HG03354 (cell line): Measurements from ENCODE around the gene THEM5.
"Not testable (repeated sequence)": the region's sequence is repeated elsewhere in the genome, so short reads cannot be mapped to it uniquely, and the experiment has no call there.

Experiments
- ATAC-seq: cut with Tn5 transposase; IDR thresholded peaks from one replicate; pipeline ENCODE4 v1.9.1; 2021; ENCODE audit warnings: mild to moderate bottlenecking; ENCODE audit not compliant: unreplicated experiment, poor library complexity, severe bottlenecking

The THEM5 gene

DNA sequence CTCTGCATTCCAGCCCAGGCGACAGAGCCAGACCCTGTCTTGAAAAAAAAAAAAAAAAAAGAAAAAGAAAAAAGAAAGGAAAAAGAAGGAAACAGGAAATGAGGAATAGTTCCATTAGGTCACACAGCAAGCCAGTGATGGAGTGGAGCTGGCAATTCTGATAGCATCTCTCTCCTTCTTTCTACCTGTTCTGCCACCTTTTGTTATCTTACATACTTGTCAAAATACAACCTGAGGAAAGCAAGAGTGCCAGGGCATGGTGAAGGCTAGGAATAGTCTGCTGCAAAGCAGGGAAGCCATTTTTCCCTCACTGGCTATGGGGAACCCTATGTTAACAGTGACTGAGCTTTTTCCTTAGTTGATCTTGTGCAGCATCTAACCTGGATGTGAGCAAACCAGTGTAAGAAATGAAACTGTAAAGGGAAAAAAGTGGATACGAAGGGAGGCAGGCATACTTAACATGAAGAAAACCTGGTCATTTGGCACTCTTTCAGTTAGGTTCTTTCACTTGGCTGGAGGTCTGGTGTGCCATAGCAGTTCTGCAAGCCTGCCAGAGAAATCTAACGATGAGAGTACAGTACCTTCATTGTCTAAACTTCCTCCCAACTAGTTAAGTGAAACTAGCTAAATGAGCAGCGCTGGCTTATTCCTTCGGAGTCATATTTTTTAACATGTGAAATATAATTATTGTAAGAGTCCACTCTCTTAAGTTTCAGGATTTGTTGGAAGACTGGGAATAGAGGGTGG is 17.9 kb upstream of the THEM5 start:
- ATAC-seq = no peak

DNA sequence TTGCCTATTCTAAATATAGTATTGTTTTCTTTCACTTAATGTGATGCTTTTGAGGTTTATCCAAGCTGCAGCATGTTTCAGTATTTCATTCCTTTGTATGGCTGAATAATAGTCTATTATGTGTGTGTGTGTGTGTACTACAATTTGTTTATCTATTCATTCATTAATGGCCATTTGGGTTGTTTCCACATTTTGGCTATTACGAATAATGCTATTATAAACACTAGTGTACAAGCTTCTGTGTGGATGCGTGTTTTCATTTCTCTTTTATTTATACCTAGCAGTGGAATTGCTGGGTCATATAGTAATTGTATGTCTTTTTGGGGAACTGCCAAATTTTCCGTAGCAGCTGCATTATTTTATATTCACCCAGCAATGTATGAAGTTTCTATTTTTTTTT is 15.0 kb upstream of the THEM5 start:
- ATAC-seq = no peak

DNA sequence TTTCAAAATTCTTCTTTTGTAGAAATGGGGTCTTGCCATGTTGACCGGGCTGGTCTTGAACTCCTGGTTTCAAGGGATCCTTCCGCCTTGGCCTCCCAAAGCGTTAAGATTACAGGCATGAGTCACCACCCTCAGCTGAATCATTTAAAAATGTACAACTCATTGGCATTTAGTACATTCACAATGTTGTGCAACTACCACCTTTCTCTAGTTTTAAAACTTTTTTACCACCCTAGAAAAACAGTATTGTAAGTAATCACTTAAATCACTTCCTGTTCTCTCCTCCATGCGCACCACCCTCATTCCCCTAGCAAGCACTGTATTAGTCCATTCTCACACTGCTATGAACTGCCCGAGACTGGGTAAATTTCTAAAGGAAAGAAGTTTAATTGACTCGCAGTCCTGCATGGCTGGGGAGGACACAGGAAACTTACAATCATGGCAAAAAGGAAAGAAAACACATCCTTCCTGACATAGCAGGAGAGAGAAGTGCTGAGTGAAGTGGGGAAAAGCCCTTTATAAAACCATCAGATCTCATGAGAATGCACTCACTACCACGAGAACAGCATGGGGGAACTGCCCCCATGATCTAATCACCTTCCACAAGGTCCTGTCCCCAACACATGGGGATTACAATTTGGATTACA is 14.4 kb upstream of the THEM5 start:
- ATAC-seq = no peak

DNA sequence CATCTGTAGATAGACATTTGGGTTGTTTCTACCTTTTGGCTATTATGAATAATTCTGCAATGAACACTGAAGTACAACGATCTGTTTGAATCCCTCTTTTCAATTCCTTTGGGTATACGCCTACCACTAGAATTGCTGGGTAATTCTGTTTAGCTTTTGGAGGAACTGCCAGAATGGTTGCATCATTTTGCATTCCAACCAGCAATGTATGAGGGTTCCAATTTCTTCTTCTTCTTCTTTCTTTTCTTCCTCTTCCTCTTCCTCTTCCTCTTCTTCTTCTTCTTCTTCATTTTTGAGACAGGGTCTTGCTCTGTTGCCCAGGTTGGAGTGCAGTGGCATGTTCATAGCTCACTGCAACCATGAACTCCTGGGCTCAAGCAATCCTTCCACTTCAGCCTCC is 13.8 kb upstream of the THEM5 start:
- ATAC-seq = no peak

DNA sequence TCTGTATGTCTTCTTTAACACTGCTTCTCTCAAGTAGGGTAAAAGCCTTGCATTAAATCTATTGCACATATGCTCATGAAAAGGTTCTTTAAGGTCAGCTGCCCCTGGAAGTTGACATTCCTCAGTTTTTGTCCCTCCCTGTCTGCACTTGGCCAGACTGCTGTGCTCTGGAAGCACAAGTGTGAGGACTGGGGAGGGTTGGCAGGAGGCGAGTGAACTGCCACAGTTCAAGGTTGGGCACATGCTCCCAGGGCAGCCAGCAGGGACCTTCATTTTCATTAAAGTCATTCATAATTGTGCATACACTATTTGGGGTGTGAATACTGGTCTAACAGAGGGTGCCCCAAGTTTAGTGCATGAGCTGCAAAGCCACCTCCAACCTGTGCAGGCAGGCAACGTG is 10.9 kb upstream of the THEM5 start:
- ATAC-seq = no peak

DNA sequence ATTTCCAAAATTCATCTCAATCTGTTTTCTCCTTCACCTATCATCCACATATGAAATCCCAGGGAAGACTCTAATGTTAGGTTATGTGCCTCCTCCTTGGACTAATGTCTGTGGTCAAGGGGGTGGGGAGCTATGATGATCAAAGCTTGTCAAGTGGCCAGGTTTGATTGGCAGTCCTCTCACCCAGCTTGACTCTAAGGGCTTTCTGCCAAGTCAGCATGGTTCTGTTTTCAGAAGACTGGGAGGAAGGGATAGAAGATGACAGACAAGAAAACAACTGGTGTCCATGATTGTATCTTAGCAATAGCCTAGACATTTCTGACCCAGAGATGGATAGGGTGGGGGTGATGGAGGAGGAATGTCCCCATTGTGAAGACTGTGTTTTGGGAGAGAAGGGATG is 9.1 kb upstream of the THEM5 start:
- ATAC-seq = no peak

DNA sequence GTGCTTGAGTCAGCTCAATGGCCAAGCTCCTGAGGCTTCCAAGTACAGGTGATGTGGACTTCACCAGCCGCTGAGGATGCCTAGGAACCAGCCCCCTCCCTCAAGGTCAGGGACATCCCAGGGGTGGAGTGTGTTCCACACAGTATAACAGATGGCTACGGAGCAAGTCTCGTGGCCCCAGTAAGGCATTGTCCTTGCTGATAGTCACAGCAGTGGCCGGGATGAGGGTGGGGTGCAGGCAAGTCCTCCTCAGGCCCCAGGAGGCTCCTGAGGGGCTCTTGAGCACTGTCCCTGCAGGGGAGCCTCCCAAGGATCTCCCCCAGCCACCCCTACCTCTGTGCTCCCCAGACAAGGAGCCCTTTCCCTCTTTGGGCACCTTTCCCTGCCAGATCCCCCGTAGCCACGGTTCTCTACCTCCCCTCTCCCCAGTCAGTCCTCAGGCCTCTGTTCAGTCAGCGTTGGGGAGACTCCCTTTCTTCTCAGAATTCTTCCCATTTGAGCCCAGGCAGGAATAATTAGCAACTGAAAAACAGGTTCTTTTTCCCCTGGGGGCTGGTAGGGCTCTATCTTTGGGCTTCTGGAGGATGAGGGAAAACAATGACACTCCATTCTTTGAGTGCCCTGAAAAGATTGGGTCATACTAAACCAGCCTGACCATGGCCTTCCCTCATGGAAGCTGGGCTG is 7.1 kb upstream of the THEM5 start:
- ATAC-seq = no peak

DNA sequence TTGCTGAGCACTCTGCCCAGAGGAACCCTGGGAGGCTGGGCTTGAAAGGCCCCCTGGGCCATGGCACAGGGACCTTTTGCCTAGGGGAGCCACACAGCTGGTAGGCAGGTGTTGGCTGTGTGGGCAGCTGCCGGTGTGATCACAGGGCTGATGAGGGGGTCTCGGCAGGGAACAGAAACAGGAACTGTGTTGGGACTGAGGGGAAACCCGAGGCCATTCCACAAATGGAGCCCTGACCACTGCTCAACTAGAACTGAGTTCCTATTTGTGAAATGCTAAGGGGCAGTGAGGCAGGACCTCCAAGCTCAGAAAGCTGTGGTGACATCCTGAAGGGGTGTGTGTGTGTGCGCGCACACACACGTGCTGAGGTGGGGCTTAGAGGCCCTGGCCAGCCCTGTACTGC is 6.4 kb upstream of the THEM5 start:
- ATAC-seq = no peak

DNA sequence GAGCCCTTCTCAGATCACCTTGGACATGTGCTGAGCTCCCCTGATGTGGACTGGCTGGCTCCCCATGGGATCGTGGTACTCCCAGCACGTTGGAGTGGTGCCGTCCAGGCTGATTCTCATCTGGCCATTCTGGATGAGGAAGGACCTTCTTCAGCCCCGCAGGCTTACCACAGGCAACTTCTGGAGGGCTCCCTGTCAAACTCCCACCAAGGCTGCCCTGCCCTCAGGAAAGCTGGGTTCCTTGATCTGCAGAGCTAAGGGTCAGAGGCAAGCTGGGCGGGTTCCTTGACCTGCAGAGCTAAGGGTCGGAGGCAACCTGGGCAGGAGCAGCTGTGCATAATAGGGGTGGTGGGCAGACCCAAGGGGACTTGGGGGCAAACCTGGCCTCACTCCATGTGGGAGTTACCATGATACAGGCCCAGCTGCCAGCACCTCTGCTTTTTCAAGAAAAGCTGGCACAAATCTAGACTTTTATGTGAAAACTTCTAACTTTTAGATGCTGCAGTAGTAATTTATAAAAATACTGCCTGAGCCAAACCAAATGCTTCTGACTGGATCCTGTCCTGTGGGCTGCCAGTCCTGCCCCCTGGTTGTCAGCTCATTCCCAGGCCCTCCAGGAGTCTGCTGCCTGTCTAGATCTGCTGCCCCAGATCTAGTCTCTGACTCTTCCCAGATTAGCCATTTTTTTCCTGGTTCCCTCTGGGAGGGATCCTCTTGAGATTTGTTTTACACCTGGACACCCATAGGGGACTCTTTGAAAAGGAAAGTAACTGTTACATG is 5.6 kb upstream of the THEM5 start:
- ATAC-seq = no peak

DNA sequence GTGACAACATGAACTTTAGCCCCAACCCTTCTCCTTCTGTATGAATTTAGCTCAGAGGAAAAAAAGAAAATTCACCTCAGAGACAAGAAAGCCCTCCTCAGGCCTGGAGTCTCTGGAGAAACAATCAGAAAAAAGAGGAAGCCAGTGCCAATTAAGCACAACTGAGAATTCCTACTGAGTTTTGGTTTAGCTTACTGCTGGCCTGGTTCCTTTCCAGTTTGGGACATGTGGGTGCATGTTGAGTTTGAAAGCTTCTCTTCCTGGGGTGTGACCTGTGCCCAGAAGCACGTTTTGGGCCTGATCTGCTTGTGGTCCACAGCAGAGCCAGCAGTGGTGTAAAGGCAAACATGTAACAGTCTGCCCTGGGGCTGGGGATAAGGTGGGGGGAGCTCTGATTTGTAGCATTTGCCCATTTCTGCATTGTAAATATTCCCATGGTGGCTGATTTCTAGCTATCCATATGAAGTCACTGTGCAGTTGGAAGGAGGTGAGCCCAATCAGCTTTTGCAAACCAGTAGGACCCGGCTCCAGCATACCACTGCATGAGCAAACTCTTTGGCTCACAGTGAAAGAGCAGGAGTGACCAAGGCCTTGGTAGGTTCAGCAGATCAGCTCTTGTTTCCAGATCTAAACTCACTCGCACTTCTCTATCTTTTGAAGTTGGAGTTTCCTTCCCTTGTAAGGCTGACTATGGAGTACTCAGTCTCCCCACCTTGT is 4.7 kb upstream of the THEM5 start:
- ATAC-seq = no peak

DNA sequence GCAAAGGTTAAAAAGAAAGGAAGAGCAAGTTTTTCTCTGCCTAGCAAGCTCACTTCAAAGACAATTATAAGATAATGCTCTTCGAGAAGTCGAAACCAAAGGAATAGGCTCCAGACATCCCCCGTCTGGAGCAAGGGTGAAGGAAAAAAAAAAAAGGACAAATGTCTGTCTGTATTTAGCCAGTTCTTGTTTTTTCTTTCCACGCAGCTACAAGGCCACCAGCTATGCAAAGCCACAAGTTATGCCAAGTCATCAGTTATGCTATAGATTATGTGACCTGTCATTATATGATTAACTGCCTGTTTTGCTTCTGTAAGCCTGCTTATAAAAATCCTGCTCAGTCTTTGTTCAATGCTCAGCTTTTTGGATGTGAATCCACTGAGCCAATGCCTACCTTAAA is 2.4 kb upstream of the THEM5 start:
- ATAC-seq = no peak

DNA sequence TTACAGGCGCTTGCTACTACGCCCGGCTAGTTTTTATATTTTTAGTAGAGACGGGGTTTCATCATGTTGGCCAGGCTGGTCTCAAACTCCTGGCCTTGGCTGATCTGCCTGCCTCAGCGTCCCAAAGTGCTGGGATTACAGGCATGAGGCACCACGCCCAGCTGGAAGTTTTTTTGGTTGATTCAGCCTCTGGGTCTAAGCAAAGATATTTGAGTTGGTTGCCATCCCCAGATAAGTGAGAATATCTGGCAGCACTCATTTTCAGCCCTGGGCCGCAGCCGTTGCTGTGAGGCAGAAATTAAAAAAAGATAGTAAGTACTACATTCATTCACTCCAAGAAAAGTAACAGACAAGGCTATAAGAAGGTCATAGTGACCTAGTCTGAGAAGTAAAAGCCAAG is 2.0 kb upstream of the THEM5 start:
- not testable (repeated sequence) for ATAC-seq

DNA sequence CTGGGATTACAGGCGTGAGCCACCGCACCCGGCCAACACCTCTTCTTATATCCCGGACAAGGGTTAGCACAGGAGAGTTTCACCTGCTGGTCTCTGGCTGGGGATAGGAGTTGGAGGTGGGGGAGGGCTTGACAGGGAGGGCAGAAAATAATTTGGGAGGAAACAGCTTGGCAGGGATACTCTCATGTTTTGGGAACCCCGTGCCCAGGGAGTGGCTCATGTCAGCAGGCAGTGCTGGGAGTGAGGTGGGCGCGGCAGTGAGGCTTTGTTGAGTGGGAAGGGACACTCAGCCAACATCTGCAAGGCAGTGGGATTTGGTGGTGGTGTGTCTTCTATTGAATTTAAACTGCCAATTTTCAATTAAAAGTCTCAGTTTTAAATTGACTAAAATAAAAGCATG is 1.1 kb upstream of the THEM5 start:
- ATAC-seq = no peak

DNA sequence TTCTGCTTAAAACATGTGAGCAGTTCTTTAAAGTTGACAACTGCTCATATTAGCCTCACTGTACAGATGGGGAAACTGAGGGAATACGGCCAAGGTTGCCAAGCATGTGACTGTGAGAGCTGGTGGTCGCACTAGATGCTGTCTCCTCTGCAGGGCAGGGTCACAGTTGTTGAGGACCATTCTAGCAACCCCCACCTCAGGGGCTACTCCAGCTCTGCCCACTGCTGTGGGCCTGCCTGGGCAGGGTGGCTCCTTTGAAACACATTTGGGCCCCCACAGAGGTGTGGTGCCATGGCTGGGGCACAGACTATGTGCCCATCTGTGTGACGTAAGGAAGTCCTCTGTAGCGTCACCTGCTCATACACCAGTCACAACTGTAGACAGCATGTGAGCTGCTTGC is 779 bp downstream of the THEM5 start:
- ATAC-seq = no peak

DNA sequence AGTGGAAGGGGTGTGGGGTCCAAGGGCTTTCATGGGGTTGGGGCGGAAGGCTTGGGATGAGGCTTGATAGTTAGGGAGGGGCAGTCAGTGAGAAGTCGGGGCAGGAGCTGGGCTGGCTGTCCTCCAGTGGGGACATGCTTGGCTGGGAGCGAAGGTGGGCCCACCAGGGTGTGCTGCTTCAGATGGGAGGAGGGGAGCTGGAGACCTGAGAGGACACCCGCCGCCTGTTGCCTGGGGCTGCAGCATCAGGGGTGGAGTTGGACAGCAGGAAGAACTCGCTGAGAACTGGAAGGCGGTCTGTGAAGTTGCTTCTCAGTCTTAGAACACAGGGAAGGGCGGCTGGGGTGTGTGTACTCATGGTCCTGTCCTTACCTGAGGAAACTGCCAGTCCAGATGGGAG is 1.6 kb downstream of the THEM5 start:
- no peak for ATAC-seq

DNA sequence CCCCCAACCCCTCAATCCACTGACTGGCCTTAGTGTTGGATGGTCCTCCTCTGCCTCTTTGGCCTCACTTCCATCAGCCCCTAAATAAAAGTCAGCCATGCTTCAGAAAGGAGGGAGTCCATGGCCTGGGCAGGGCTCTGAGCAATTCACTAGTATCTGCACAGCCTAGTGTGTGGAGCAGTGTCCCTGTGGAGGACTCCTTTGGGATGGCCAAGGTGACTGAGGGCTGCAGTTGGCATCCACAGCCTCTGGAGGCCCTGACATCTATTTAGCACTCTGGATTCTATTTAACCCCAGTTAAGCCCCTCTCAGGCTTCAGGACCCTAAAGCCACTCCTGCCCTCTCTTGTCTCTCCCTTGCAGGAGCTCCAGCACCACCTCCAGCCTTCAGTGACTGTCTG is 3.6 kb downstream of the THEM5 start:
- ATAC-seq = no peak

DNA sequence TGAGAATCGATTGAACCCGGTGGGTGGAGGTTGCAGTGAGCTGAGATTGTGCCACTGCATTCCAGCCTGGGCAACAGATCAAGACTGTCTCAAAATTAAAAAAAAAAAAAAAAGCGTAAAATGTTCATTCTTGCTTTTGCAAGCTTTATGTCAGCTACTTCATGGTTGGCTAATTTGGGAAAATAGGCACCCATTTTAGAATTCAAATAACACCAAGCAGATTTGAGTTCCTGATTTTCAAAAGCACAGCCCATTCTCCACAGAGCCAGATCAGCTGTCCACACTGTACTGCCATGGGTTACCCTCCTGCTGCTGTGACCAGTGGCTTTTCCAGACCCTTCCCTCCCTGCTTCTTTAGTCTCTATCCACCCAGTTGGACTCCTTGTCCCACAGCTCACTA is 4.4 kb downstream of the THEM5 start:
- no peak for ATAC-seq

DNA sequence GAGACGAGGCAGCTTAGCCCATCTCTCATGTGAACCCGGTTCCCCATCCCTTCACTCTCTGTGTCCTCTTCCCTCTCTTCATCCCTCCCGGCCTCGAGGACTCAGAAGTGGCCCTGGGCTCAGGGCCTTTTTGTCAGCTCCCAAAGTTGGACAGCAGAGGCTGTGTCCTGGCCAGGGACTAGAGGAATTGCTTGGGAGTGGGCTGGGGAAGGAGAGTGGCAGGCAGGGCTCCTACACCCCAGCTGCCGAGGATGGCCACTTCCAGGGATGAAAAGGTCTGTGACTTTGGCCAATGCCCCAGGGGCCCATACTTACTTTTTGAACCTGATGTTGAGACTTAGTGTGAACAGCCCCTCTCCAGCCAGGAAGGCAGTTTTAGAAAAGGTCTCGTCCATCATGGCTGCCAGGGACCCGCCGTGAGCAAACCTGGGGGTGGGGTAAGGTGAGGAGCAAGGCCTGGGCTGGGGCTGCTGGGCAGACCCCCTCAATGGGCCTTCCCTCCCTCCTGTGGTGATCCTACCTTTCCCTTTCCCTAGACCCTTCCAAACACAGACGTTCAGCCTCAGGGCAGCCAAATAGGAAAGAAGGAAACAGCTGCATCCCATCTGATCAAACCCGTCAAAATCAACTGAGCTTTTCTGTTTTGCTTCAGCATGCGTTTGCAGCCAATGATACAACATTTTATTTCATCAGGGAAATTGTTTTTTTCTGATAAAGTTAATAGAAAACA is 5.5 kb downstream of the THEM5 start:
- ATAC-seq = no peak

DNA sequence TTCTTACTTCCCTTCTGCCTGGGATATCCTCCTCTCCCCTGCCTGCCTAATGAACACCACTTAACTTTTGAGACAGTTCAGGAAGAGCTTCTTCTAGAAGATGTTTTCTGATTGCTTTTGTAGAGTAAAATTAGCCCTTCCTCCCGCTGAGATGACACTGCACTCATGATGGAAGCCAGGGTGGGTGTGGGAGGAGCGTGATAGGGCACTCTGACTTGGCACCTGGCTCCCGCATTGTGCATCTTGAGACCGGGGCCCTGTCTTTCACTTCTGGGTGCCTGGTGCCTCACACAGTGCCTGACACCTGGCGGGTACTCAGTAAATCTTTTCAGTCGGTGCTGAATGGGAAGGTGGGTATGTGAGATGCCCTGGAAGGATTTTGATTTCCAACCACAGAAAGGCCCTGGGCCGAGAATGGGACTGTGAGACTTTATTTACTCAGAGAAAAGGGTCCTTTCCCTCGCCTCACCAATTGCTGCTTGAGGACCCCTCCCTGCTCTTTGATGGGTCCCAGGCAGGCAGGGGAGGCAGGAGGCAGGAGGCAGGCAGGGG is 6.8 kb downstream of the THEM5 start:
- no peak for ATAC-seq
